Hindlimb muscle (tissue), 1 donor: ENCODE measurements around the gene NHS. TPM values are rescaled to one million over a fixed set of nuclear protein-coding genes. Genes with fewer than 3 reads are reported as not detected.
A peak's percentile ranks its signal among the peaks of the same experiment; 100 is the strongest.
"Not testable (repeated sequence)": the region's sequence is repeated elsewhere in the genome, so short reads cannot be mapped to it uniquely, and the experiment has no call there.

Source experiments
- DNase-seq: peaks from one replicate; pipeline ENCODE4 v3.0.0-alpha.2; 2013
- polyA plus RNA-seq: library from polyadenylated mRNA; unstranded; fragments of 120-200 nt; gene quantifications from one replicate; pipeline ENCODE4 v1.2.1, GENCODE V29; 2013; ENCODE audit not compliant: insufficient read length

The NHS gene
- polyA plus RNA-seq, 1 donor: 1.2 TPM

DNA sequence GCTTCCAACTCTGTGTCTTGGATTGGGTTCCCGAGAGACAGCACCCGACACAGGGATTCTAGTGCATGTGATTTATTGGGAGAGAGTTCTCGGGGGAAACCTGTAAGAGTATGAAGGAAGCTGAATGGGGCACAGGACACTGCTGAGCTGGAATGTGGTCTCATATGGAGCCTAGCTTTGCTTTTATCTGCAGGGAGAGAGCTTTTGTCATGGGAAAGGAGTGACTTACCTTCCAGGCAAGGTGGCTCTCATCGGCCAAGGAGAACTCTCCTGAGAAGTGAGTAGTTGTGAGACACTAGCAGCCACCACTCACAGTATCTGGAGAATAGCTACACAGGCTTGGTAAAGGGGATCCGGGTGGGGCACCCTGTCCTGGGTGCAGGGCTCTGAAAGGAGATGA lies 124.5 kb downstream of the NHS start:
- no peak for DNase-seq

DNA sequence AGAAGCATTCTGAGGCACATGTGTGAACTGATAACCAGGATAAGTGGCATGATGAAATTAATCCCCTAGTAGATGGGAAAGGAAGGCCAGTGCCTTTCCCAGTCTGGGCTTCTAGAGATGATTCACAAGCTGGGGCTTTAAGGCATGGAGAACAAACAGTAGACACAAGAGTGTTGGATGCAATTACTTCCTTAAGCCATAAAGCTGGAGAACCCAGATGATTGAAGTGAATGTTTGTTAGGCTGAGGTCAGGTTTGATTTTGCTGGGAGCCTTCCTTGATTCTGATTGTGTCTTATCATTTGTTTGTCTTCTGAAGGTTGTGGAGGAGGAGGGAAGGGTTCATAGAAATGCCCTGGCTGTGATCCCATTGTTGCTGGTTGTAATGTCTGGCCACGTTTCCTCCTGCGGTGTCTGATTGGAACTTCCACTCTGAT lies 125.2 kb downstream of the NHS start:
- DNase-seq: no peak

GRCh38 chrX:17501746-17502145 lies 126.7 kb downstream of the NHS start:
- DNase-seq: no peak

GRCh38 chrX:17506352-17506751 lies 131.4 kb downstream of the NHS start:
- DNase-seq: not testable (repeated sequence)

- no peak for DNase-seq
These were observed 136.6 kb downstream of the NHS start for GRCh38 chrX:17511556-17511955.

DNA sequence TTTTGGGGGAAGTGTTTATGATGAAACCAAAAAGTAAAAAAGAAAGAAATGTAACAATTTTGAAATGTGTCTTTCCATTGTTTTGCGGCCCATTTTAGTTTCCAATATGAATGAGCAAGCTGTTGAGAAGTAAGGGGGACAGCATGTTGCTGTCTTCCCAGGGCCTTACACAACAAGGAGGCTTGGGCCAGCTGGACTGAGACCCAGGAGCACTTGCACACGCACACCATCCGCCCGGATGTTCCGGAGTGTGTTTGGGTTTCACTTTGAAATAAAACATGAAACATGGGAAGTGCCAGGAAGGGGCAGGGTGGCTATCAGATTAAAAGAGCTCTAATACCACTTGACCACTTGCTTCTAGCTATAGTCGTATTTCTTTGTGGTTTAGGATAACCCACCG lies 144.4 kb downstream of the NHS start:
- peak; percentile 25 for DNase-seq

GRCh38 chrX:17520016-17520615 lies 145.1 kb downstream of the NHS start:
- no peak for DNase-seq

- DNase-seq: no peak
These were observed 147.1 kb downstream of the NHS start for GRCh38 chrX:17521871-17522693.

- no peak for DNase-seq
These were observed 150.3 kb downstream of the NHS start for GRCh38 chrX:17525266-17525665.

GRCh38 chrX:17525762-17526555 lies 151.0 kb downstream of the NHS start:
- DNase-seq: no peak

DNA sequence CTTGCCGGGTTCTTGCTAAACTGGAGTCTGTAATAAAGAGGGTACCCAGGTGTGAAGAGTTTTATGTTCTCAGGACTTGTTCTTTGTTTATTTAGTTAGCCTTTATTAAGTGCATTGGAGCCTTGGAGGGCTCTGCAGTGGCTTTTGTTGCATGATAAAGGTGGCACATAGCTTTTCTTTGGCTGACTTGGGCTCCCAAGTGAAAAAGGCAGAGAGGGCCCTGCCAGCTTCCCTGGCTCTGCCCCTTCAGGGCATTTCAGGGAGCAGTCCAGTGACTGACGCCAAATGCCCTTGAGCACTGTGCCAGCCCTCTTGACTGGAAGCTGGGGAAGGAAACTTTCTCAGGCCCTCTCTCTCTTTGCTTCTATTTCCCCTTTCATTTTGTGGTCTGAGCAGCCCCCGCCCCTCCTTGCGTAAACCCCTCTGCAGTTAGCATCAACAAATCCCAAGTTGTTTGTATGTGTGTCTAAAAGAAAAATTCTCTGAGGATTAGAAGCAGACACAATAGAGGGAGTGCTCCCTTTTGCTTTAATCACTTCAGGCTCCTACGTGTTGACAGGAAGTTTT lies 152.2 kb downstream of the NHS start:
- no peak for DNase-seq

DNA sequence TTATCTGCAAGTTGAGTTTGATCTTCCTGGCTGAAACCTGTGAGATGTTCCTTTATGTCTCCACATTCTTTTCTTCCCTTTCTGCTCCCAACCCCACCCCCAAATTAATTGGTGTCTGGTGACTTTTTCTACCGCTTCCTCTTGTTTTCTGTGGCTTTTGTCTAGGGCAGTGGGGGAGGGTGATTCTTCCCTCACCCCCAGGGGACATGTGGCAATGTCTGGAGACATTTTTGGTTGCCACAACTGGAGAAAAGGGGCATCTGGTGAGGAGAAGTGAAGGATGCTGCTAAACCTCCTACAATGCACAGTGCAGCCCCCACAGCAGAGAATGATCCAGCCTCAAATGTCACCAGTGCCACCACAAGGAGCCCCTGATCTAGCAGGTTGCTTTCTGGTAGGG lies 152.9 kb downstream of the NHS start:
- no peak for DNase-seq

GRCh38 chrX:17529151-17529745 lies 154.2 kb downstream of the NHS start:
- DNase-seq: no peak

- DNase-seq: no peak
These were observed 156.5 kb downstream of the NHS start for GRCh38 chrX:17531500-17531899.

GRCh38 chrX:17535229-17535628 lies 160.2 kb downstream of the NHS start:
- DNase-seq: no peak

DNA sequence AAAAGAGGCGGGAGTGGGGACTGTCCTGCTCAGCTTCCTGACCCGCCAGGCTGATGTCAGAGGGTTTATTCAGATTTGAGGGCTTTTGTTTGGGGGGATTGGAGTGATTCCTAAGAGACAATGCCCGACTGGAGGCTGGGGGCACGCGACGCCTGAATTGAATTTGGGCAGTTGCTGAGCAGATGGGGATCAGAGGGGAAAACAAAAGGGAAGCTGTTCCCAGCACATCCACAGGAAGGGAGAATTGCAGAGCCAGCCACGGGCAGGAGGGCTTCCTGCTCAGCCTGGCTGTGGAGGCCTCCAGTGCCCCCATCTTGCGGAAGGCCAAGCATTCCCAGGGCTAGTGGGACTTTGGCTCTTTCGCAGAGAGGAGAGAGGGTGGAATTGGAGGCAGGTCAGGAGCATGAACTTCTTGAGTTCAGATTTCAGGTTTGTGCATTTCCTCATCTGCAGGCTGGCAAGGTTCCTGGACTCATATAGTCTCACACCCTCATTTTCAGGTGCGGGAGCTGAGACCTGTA lies 162.8 kb downstream of the NHS start:
- DNase-seq: no peak

GRCh38 chrX:17542123-17542522 lies 167.1 kb downstream of the NHS start:
- no peak for DNase-seq

GRCh38 chrX:17544821-17545220 lies 169.8 kb downstream of the NHS start:
- DNase-seq: no peak

GRCh38 chrX:17546356-17546755 lies 171.4 kb downstream of the NHS start:
- DNase-seq: no peak

- DNase-seq: no peak
These were observed 172.7 kb downstream of the NHS start for GRCh38 chrX:17547658-17548057.

- no peak for DNase-seq
These were observed 174.2 kb downstream of the NHS start for GRCh38 chrX:17549107-17549651.

GRCh38 chrX:17550011-17550410 lies 175.0 kb downstream of the NHS start:
- no peak for DNase-seq
